GM12873 (cell line): ENCODE results near the gene PIF1.

Experiments
- CTCF ChIP-seq: IDR thresholded peaks from 2 replicates; pipeline ENCODE4 v1.5.1; 2012; ENCODE audit warnings: low read depth, mild to moderate bottlenecking, moderate library complexity, low read length, control low read depth; ENCODE audit not compliant: insufficient read depth; ENCODE audit errors: missing control alignments

PIF1 gene

GRCh38 chr15:64845831-64846595 lies 20.6 kb upstream of the PIF1 start:
- TF ChIP-seq CTCF, result no peak

DNA sequence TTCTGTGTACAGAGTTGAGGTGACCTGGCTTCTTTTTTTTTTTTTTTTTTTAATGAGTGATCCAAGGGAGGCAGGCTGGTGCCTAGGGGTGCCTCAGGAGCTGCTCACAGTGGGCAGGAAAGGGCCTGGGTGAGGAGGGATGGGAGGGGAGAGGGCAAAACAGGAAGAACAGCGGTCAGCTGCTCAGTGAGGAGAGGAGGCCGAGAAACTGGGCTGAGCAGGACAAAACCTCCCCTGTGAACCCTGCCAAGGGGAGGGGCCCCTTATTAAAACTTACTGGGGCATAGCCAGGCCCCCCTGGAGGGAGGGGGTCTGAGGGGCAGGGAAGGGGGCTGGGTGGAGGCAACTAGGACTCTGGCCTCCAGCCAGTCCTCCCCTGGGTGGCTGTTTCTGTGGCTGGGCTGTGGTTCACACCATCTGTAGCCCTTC lies 19.8 kb upstream of the PIF1 start:
- no peak for TF ChIP-seq CTCF

DNA sequence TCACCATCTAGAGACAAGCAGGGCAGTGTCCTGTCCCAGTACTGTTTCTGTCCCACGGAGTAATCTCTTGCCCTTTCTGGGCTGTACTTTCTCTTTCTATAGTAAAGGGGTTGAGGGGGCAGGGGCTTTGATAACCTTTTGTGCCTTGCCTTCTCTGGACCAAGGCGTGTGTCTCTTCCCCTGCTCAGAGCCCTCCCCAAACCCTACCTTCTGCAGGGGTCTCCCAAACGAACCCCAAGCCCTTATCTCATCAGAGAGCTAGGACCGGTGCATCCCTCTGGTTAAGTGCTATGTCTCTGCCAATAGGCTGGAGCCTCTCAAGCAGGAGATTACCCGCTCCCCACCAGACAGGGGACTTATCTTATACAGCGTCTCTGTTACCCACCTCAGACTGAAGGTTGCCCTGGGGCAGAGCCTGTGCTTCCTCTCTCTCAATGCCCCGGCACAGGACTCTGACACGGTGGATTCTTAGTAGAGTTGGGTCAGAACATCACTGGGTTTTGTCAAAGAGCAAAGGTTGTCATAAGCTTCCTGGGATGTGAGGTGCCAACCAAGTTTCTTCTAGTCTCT lies 19.2 kb upstream of the PIF1 start:
- no peak for TF ChIP-seq CTCF

- TF ChIP-seq CTCF, result no peak
These were observed 18.5 kb upstream of the PIF1 start for GRCh38 chr15:64843991-64844390.

GRCh38 chr15:64842986-64843561 lies 17.6 kb upstream of the PIF1 start:
- no peak for TF ChIP-seq CTCF

GRCh38 chr15:64842096-64842939 lies 16.9 kb upstream of the PIF1 start:
- no peak for TF ChIP-seq CTCF
